HUES64 (cell line): Measurements from ENCODE around the gene EIF3K. TPM values are rescaled to one million over a fixed set of nuclear protein-coding genes. Genes with fewer than 3 reads are reported as not detected.
"Not testable (repeated sequence)": the region's sequence is repeated elsewhere in the genome, so short reads cannot be mapped to it uniquely, and the experiment has no call there.

Source experiments
- H3K27ac ChIP-seq: 2 replicates; pipeline ENCODE4 v1.7.0; 2013; ENCODE audit warnings: low read depth, low read length, inconsistent platforms
- H3K27me3 ChIP-seq: 2 replicates; pipeline ENCODE4 v1.6.1; 2013; ENCODE audit warnings: mild to moderate bottlenecking, low read length; ENCODE audit not compliant: insufficient read depth
- H3K36me3 ChIP-seq: 2 replicates; pipeline ENCODE4 v1.6.1; 2013; ENCODE audit warnings: mild to moderate bottlenecking, low read length; ENCODE audit not compliant: insufficient read depth
- H3K4me1 ChIP-seq: 2 replicates; pipeline ENCODE4 v1.6.1; 2013; ENCODE audit warnings: mild to moderate bottlenecking, low read length, moderate library complexity; ENCODE audit not compliant: insufficient read depth
- H3K4me3 ChIP-seq: 2 replicates; pipeline ENCODE4 v1.5.1; 2013; ENCODE audit warnings: mild to moderate bottlenecking, low read length, moderate library complexity
- H3K9ac ChIP-seq: 2 replicates; pipeline ENCODE4 v1.6.1; 2013; ENCODE audit warnings: mild to moderate bottlenecking, low read depth, low read length
- H3K9me3 ChIP-seq: 2 replicates; pipeline ENCODE4 v1.6.1; 2013; ENCODE audit warnings: low read depth, low read length; ENCODE audit not compliant: insufficient read depth
- WGBS: fragments of 150-250, 120-280 bp; methylation state at CpG from one replicate; pipeline ENCODE4 v1.1.7; 2013; ENCODE audit warnings: missing lambda C conversion rate; 5-methylcytosine and 5-hydroxymethylcytosine counted together
- polyA plus RNA-seq, 2 experiments: library from polyadenylated mRNA; stranded (reverse); fragments of 50-300 nt; gene quantifications; one replicate each; pipeline ENCODE4 v1.2.3, GENCODE V29; 2013

EIF3K gene, protein sequence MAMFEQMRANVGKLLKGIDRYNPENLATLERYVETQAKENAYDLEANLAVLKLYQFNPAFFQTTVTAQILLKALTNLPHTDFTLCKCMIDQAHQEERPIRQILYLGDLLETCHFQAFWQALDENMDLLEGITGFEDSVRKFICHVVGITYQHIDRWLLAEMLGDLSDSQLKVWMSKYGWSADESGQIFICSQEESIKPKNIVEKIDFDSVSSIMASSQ
- 281 TPM for polyA plus RNA-seq (2013, experiment 1 of 2)
- 288 TPM for polyA plus RNA-seq (2013, experiment 2 of 2)

DNA sequence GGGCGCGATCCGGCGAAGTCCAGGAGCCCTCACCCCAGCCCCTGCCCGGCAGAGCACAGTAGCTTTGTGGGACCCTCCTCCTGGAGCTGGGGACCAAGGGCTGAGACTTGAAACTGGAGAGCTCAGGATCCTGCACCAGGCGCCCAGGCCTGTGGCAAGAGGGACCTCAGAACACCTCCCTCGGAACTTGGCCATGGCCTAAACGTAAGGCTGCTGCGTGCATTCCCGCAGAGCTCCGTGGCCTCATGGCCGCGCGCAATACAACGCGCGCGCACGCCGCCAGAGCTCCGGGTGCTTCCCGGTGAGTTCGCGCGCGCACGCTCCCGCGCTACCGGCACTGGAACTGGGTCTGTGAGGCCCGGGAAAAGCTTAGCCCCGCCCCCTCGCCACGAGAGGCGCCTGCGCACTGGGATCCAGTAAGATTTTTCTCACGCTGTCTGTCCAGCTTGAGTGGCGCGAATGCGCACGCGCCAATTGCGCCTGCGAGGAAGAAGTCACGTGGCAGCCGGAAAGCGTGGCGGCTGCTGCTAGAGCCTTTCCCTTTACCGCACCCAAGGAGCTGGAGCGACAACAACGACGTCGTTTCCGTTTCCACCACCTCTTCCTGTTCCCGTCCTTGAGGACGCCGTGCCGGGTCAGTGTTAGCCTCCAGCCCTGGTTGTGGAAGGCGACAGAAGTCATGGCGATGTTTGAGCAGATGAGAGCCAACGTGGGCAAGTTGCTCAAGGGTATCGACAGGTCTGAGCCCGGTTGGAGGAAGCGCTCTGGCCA is at the start of gene EIF3K:
Gene EIF3K, plus strand, starts transcription at position 599 of the 771 bp plus-strand sequence. Its CDS starts 81 bp downstream, at position 680.
- Histone ChIP-seq H3K4me1 (peaks cover 10% of the 10 kb centered on the region), H3K27me3 (no peaks in the 10 kb centered on the region), H3K36me3 (peaks cover 36% of the 10 kb centered on the region), H3K9me3 (no peaks in the 10 kb centered on the region), H3K9ac (peak within 1 kb of the TSS; percentile 83), H3K27ac (peak within 1 kb of the TSS; percentile 80), H3K4me3 (peak within 1 kb of the TSS; percentile 75)
- 4% methylated on average over 64 of the region's 64 CpGs for WGBS

DNA sequence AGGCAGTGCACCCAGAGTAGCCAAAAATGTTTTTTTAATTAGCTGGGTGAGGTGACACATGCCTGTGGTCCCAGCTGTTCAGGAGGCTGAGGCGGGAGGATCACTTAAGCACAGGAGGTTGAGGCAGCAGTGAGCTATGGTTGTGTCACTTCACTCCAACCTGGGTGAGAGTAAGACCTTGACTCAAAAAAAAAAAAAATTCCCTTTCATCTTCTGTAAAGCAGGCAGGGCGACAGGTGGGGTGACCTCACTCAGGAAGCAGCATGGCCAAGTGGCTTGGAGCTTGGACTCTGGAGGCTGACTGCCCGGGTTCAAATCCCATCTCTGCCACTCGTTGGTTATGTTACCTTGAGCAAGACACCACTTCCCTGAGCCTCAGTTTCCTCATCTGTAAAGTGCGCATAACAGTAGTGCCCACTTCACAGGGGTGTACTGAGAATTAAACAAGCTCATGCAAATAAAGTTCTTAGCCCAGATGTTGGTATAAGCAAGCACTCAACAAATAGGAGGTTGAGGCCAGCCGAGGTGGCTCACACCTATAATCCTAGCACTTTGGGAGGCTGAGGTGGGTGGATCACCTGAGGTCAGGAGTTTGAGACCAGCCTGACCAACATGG is 49.5 kb upstream of the EIF3K start:
- no peak overlapping the region for H3K4me3 ChIP-seq
- no peaks in the 10 kb centered on the region for H3K4me1 ChIP-seq
- 89% methylated on average over 6 of the region's 6 CpGs for WGBS
- H3K27ac ChIP-seq = no peak overlapping the region
- no peaks in the 10 kb centered on the region for H3K9me3 ChIP-seq
- no peaks in the 10 kb centered on the region for H3K36me3 ChIP-seq
- peaks cover 13% of the 10 kb centered on the region for H3K27me3 ChIP-seq
- H3K9ac ChIP-seq = no peak overlapping the region

DNA sequence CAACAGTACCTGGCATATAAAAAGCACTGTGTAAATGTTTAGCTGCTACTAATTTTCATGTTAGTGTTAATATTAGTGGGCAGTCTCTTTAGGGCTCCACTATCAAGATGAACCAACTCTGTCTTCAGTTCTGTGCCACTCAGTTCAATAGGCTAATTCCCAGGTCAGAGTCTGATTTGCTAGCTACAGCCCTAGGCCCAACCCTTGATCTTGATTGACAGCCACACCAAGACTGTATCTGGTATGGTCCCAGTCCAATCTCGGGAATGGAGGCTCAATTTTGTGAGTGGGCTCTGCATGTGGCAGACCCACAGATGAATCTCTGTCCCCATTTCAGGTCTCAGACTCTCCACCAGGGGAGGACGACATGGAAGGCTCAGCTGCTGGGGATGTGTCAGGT is 47.3 kb upstream of the EIF3K start:
- H3K27ac ChIP-seq = no peak overlapping the region
- 94% methylated on average over 2 of the region's 2 CpGs for WGBS

DNA sequence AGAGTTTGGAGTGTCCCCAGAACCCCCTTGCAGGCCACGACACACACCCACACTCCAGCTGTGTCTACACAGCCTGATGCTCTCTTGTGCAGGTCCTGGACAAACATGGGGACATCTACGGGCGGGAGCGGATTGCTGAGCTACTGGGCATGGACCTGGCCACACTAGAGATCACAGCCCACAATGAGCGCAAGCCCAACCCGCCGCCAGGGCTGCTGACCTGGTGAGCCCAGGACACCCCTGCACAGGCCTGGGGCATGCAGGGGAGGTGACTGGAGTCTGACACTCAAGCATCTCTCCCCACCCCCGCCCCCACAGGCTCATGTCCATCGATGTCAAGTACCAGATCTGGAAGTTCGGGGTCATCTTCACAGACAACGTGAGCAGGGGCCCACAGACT is 41.2 kb upstream of the EIF3K start:
- Histone ChIP-seq H3K36me3 (peaks cover 4% of the 10 kb centered on the region), H3K4me3 (no peak overlapping the region), H3K27ac (no peak overlapping the region), H3K9me3 (no peaks in the 10 kb centered on the region), H3K27me3 (no peaks in the 10 kb centered on the region), H3K4me1 (no peaks in the 10 kb centered on the region), H3K9ac (no peak overlapping the region)
- WGBS = 92% methylated on average over 11 of the region's 11 CpGs

More for the DNA sequence above, 47.3 kb upstream of the EIF3K start:
- H3K4me3 ChIP-seq = no peak overlapping the region
- H3K9ac ChIP-seq = no peak overlapping the region
- H3K4me1 ChIP-seq = no peaks in the 10 kb centered on the region
- no peaks in the 10 kb centered on the region for H3K27me3 ChIP-seq
- H3K9me3 ChIP-seq = no peaks in the 10 kb centered on the region
- H3K36me3 ChIP-seq = peaks cover 4% of the 10 kb centered on the region

DNA sequence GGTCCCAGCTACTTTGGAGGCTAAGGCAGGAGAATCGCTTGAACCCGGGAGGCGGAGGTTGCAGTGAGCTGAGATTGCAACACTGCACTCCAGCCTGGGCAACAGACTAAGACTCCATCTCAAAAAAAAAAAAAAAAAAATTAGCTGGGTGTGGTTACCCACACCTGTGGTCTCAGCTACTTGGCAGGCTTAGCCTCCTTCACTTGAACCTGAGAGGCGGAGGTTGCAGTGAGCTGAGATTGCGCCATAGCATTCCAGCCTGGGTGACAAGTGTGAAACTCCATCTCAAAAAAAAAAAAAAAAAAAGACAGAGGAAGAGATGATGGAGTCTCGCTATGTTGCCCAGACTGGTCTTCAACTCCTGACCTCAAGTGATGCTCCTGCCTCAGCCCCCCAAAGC is 39.7 kb upstream of the EIF3K start:
- H3K9me3 ChIP-seq, H3K9ac ChIP-seq, H3K27ac ChIP-seq, H3K4me3 ChIP-seq, H3K27me3 ChIP-seq, H3K4me1 ChIP-seq, H3K36me3 ChIP-seq: not testable (repeated sequence)
- WGBS = 97% methylated on average over 6 of the region's 6 CpGs

DNA sequence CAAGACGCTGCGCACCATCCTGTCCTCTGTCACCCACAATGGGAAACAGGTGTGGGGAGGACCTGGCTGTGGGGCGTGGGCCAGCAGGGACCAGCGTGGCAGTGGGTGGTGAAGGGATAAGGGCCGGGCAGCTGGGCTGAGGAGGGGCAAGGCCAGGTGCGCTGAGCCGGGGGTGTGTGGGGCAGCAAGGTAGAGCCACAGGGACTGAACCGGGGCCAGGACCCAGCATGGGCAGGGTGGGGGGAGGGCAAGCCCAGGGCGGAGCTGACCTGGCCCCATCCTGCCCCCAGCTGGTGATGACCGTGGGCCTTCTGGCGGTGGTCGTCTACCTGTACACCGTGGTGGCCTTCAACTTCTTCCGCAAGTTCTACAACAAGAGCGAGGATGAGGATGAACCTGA is 38.9 kb upstream of the EIF3K start:
- Histone ChIP-seq H3K36me3 (peaks cover 4% of the 10 kb centered on the region), H3K4me1 (no peaks in the 10 kb centered on the region), H3K9me3 (no peaks in the 10 kb centered on the region), H3K27me3 (no peaks in the 10 kb centered on the region), H3K27ac (no peak overlapping the region), H3K9ac (no peak overlapping the region), H3K4me3 (no peak overlapping the region)
- 93% methylated on average over 15 of the region's 15 CpGs for WGBS

DNA sequence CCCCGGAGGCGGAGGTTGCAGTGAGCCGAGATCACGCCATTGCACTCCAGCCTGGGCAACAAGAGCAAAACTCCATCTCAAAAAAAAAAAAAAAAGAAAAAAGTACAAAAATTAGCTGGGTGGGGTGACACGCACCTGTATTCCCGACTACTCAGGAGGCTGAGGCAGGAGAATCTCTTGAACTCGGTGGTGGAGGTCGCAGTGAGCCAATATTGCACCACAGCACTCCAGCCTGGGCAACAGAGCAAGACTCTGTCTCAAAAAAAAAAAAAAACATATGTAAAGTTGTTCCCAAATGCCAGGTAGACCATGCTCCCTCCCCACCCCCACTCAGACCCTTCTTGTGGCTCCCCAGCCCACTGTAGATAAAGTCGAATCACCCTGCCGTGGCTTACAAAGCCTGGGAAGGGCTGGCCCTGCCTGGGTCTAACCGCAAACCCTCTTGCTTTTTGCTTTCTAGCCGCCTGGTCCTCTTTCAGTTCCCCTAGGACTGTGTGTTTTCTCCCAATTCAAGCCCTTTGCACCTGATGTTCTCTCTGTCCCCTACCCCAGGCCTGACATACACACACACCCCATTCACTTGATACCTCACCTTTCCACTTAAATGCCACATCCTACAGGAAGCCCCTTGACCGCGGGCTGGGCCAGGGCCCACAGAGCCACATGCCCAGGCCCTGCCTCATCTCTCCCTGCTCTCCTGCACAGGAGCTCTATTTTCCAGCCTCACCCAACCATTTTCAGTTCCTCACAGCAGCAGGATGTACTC is 35.6 kb upstream of the EIF3K start:
- peaks cover 9% of the 10 kb centered on the region; the same call in 1 of the 2 replicates for H3K36me3 ChIP-seq
- H3K9ac ChIP-seq = peak overlapping the region; percentile 14; the same call in 1 of the 2 replicates
- no peaks in the 10 kb centered on the region for H3K27me3 ChIP-seq
- no peaks in the 10 kb centered on the region for H3K4me1 ChIP-seq
- 92% methylated on average over 12 of the region's 14 CpGs for WGBS
- no peak overlapping the region for H3K27ac ChIP-seq
- no peak overlapping the region for H3K4me3 ChIP-seq
- no peaks in the 10 kb centered on the region for H3K9me3 ChIP-seq

DNA sequence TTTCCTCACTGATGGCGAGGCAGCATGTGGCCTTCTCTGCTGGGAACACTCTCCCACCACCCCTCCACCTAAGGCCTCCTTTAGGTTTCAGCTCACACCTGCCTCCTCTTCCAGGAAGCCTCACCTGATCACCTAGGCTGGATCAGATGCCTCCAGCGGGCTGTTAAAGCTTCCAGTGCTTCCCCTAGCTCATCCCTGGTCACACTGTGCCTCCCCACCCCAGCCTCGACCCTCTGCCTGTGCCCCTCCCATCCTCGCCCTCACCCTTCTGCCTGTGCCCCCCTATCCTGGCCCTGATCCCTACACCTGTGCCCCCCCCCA is 35.0 kb upstream of the EIF3K start:
- 88% methylated on average over 4 of the region's 4 CpGs for WGBS
- no peaks in the 10 kb centered on the region for H3K9me3 ChIP-seq
- H3K4me3 ChIP-seq = no peak overlapping the region
- peaks cover 9% of the 10 kb centered on the region; the same call in 1 of the 2 replicates for H3K36me3 ChIP-seq
- no peaks in the 10 kb centered on the region for H3K27me3 ChIP-seq
- H3K9ac ChIP-seq = peak overlapping the region; percentile 14; the same call in 1 of the 2 replicates
- H3K27ac ChIP-seq = no peak overlapping the region
- no peaks in the 10 kb centered on the region for H3K4me1 ChIP-seq

DNA sequence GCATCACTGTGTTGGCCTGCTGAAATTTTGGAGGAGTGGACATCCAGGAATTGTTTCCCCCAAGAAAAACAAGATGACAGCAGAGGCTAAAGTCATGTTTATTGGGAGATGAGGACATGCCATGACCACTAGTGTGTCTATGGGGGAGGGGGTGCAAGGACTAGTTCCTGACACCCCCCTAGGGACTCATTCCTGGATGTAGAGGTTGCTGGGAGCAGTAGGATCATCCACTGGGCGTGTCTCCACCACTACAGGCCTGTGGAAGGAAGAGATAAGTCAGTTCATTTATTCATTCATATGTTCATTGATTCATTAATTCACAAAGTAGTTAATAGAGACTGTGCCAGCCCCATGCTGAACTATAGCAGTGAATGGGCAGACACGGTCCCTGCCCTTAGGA is 31.4 kb upstream of the EIF3K start:
- no peaks in the 10 kb centered on the region for H3K27me3 ChIP-seq
- H3K27ac ChIP-seq = no peak overlapping the region
- H3K9ac ChIP-seq = no peak overlapping the region
- H3K9me3 ChIP-seq = no peaks in the 10 kb centered on the region
- WGBS = 95% methylated on average over 1 of the region's 2 CpGs
- peaks cover 9% of the 10 kb centered on the region; the same call in 1 of the 2 replicates for H3K36me3 ChIP-seq
- no peak overlapping the region for H3K4me3 ChIP-seq
- no peaks in the 10 kb centered on the region for H3K4me1 ChIP-seq

DNA sequence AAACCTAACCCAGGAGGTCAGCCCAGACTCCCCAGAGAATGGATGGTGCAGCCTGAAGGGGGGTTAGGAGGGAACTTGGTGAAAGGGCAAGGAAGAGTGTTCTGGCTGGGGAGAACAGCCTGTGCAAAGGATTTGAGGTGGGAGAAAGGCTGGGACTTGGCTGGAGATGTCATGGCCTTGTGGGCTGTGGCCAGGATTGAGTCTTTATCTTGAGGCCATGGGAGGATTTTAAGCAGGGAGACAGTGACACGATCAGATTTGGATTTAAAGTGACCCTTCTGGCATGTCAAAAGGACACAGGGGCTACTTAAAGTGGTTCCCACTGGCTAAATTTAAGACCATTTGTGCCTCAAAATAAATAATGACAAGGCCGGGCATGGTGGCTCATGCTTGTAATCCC is 30.9 kb upstream of the EIF3K start:
- no peak overlapping the region for H3K27ac ChIP-seq
- H3K9me3 ChIP-seq = no peaks in the 10 kb centered on the region
- H3K36me3 ChIP-seq = peaks cover 9% of the 10 kb centered on the region; the same call in 1 of the 2 replicates
- no peak overlapping the region for H3K4me3 ChIP-seq
- H3K9ac ChIP-seq = no peak overlapping the region
- H3K4me1 ChIP-seq = no peaks in the 10 kb centered on the region
- WGBS = 97% methylated on average over 2 of the region's 2 CpGs
- H3K27me3 ChIP-seq = no peaks in the 10 kb centered on the region

DNA sequence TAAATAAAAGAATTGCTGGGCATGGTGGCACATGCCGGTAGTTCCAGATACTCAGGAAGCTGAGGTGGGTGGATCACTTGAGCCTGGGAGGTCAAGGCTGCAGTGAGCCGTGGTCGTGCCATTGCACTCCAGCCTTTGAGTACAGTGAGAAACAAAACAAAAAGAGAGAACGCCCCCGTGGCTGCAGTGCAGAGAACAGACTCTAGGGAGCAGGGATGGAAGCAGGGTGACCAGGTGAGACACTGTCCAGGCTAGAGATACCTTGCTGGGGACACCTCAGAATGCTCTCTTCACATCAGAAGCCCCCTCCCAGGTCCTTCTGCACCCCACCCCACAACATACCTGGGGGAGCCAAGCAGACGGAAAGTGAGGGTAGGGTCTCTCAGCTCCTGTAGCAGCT is 26.0 kb upstream of the EIF3K start:
- Histone ChIP-seq H3K36me3 (no peaks in the 10 kb centered on the region), H3K27me3 (no peaks in the 10 kb centered on the region), H3K4me1 (no peaks in the 10 kb centered on the region), H3K9me3 (no peaks in the 10 kb centered on the region), H3K27ac (no peak overlapping the region), H3K9ac (no peak overlapping the region), H3K4me3 (no peak overlapping the region)
- 73% methylated on average over 6 of the region's 6 CpGs for WGBS
